Progenitor cell of endocrine pancreas (in vitro differentiated cells): ENCODE measurements around the gene TLE1. TPM values are rescaled to one million over a fixed set of nuclear protein-coding genes. Genes with fewer than 3 reads are reported as not detected.

Source experiments
- DNase-seq: peaks from one replicate; pipeline ENCODE4 v3.0.0; 2021; ENCODE audit warnings: low spot score; ENCODE audit not compliant: unreplicated experiment
- H3K27ac Mint-ChIP-seq: 2 replicates; pipeline ENCODE4 v1.8.0; 2021; ENCODE audit warnings: mild to moderate bottlenecking, moderate library complexity, mixed read lengths
- H3K27me3 Mint-ChIP-seq: 2 replicates; pipeline ENCODE4 v1.8.0; 2021; ENCODE audit warnings: mixed read lengths
- H3K36me3 Mint-ChIP-seq: 2 replicates; pipeline ENCODE4 v1.8.0; 2022; ENCODE audit warnings: mixed read lengths; ENCODE audit not compliant: insufficient read depth
- H3K4me1 Mint-ChIP-seq: 2 replicates; pipeline ENCODE4 v1.8.0; 2021; ENCODE audit warnings: low read depth, mixed read lengths
- H3K4me3 Mint-ChIP-seq: 2 replicates; pipeline ENCODE4 v1.8.0; 2021; ENCODE audit warnings: low read depth, mild to moderate bottlenecking, moderate library complexity, mixed read lengths
- H3K9me3 Mint-ChIP-seq: 2 replicates; pipeline ENCODE4 v1.8.0; 2021; ENCODE audit warnings: low read depth, mixed read lengths
- CTCF ChIP-seq: fragments of 200-600 bp; sonication (generic); IDR thresholded peaks from one replicate; pipeline ENCODE4 v1.5.0; 2021; ENCODE audit warnings: antibody characterized with exemption, mild to moderate bottlenecking; ENCODE audit not compliant: unreplicated experiment
- total RNA-seq: library from RNA; stranded (reverse); gene quantifications from 2 replicates; pipeline ENCODE4 v1.2.1, GENCODE V29; 2021

Gene TLE1
- total RNA-seq, 1 donor from 2014 or later = 68.7 TPM

GRCh38 chr9:81665322-81665871, 23.9 kb downstream of the TLE1 start:
- Mint-ChIP-seq H3K27me3 (no peaks in the 10 kb centered on the region), H3K4me3 (no peak overlapping the region), H3K4me1 (peaks cover 40% of the 10 kb centered on the region), H3K9me3 (no peaks in the 10 kb centered on the region), H3K27ac (no peak overlapping the region), H3K36me3 (peaks cover 26% of the 10 kb centered on the region)
- no peak for TF ChIP-seq CTCF
- DNase-seq = no peak

- Mint-ChIP-seq H3K27me3 (no peaks in the 10 kb centered on the region), H3K4me1 (peaks cover 36% of the 10 kb centered on the region), H3K36me3 (peaks cover 26% of the 10 kb centered on the region), H3K9me3 (no peaks in the 10 kb centered on the region), H3K4me3 (no peak overlapping the region), H3K27ac (no peak overlapping the region)
- DNase-seq = no peak
- no peak for TF ChIP-seq CTCF
These were observed 24.6 kb downstream of the TLE1 start for GRCh38 chr9:81664638-81665222.

GRCh38 chr9:81661339-81661738, 28.0 kb downstream of the TLE1 start:
- TF ChIP-seq CTCF = no peak
- Mint-ChIP-seq H3K36me3 (peaks cover 28% of the 10 kb centered on the region), H3K9me3 (no peaks in the 10 kb centered on the region), H3K27ac (no peak overlapping the region), H3K4me1 (peaks cover 33% of the 10 kb centered on the region), H3K4me3 (no peak overlapping the region), H3K27me3 (no peaks in the 10 kb centered on the region)
- no peak for DNase-seq

- no peaks in the 10 kb centered on the region for H3K27me3 Mint-ChIP-seq
- TF ChIP-seq CTCF = no peak
- H3K27ac Mint-ChIP-seq = no peak overlapping the region
- DNase-seq = no peak
- H3K9me3 Mint-ChIP-seq = no peaks in the 10 kb centered on the region
- peaks cover 19% of the 10 kb centered on the region for H3K4me1 Mint-ChIP-seq
- no peak overlapping the region for H3K4me3 Mint-ChIP-seq
- peaks cover 24% of the 10 kb centered on the region for H3K36me3 Mint-ChIP-seq
These were observed 32.4 kb downstream of the TLE1 start for GRCh38 chr9:81656871-81657337.

- TF ChIP-seq CTCF = no peak
- Mint-ChIP-seq H3K36me3 (peaks cover 20% of the 10 kb centered on the region), H3K4me3 (no peak overlapping the region), H3K27me3 (no peaks in the 10 kb centered on the region), H3K27ac (no peak overlapping the region), H3K9me3 (no peaks in the 10 kb centered on the region), H3K4me1 (peaks cover 16% of the 10 kb centered on the region)
- DNase-seq = no peak
These were observed 33.3 kb downstream of the TLE1 start for GRCh38 chr9:81656004-81656403.
